Spleen (tissue), 7 donors: ENCODE data around the gene HMG20B.

Experiments
- CTCF ChIP-seq, 11 experiments: fragments of 200-600 bp in 7 of 11; fragments of 450-650 bp in 4 of 11; sonication (generic) in 4 of 11; IDR thresholded peaks in 8 of 11; conservative IDR thresholded peaks in 3 of 11; 1 replicate in 7 of 11; 2 replicates in 4 of 11; pipeline versions ENCODE4 v1.4.0 to v1.8.0; 2016 to 2021; ENCODE audit warnings: antibody characterized with exemption in 11 of 11, inconsistent platforms in 4 of 11, mild to moderate bottlenecking in 1 of 11
- POLR2A ChIP-seq, 3 donors: fragments of 450-650 bp; IDR thresholded peaks; one replicate each; pipeline ENCODE4 v1.5.1; 2017; ENCODE audit warnings: antibody characterized with exemption in 3 of 3, mild to moderate bottlenecking in 1 of 3
- POLR2AphosphoS5 ChIP-seq, 3 donors: sonication (generic); formaldehyde crosslinking; IDR thresholded peaks; one replicate each; pipeline ENCODE4 v1.5.1; 2017; ENCODE audit warnings: antibody characterized with exemption in 3 of 3
- donor health status: DM: no; HTN: no; CAD: no; lungs with moderate emphysema.
- donor health status: DM: no; HTN: no; CAD: no.
- donor health status: DM: no; HTN: no; CAD: no.

DNA sequence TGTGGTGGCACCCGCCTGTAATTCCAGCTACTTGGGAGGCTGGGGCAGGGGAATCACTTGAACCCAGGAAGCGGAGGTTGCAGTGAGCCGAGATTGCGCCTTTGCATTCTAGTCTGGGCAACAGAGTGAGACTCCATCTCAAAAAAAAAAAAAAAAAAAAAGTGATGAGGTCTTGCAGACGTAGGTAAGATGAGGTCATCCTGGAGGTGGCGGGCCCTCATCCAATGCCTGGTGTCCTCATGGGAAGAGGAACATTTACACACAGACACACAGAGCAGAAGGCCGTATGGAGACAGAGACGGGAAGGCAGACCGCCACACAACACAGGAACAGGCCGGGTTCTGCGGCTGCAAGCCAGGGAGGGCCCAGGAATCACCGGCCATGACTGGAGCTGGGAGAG, 49.5 kb downstream of the HMG20B start:
- TF ChIP-seq CTCF (IDR thresholded peaks at IDR 0.05 in 8 of 11, conservative IDR thresholded peaks at IDR 0.05 in 3 of 11) (no peak), POLR2AphosphoS5 (IDR thresholded peaks at IDR 0.05) (no peak), POLR2A (IDR thresholded peaks at IDR 0.05) (no peak)
